SK-N-SH treated with all-trans-retinoic acid at 6 μM for 48 hours (cell line): ENCODE results near the gene AKAP13.

Experiments used
- ARNTL ChIP-seq: fragments of 450-650 bp; formaldehyde crosslinking; IDR thresholded peaks from 2 replicates; pipeline ENCODE4 v1.5.0; 2020; ENCODE audit warnings: low read depth, mild to moderate bottlenecking, moderate library complexity, borderline replicate concordance
- BACH2 ChIP-seq: fragments of 250-450 bp; sonication (Bioruptor Pico); IDR thresholded peaks from 2 replicates; pipeline ENCODE4 v1.9.0; 2021; ENCODE audit warnings: mild to moderate bottlenecking, borderline replicate concordance
- CREB5 ChIP-seq: fragments of 250-450 bp; sonication (Bioruptor Pico); IDR thresholded peaks from 2 replicates; pipeline ENCODE4 v1.5.1; 2020; ENCODE audit warnings: low read depth, mild to moderate bottlenecking, moderate library complexity
- CSRNP3 ChIP-seq: fragments of 250-450 bp; sonication (Bioruptor Pico); IDR thresholded peaks from 2 replicates; pipeline ENCODE4 v1.5.1; 2021; ENCODE audit warnings: mild to moderate bottlenecking, moderate library complexity
- PATZ1 ChIP-seq: fragments of 250-450 bp; sonication (Bioruptor Pico); IDR thresholded peaks from 2 replicates; pipeline ENCODE4 v1.8.0; 2020; ENCODE audit warnings: mild to moderate bottlenecking, moderate library complexity, borderline replicate concordance
- RARB ChIP-seq: fragments of 250-450 bp; sonication (Bioruptor Pico); IDR thresholded peaks from 2 replicates; pipeline ENCODE4 v1.8.0; 2021; ENCODE audit warnings: mild to moderate bottlenecking, moderate library complexity
- TSHZ2 ChIP-seq: fragments of 250-450 bp; sonication (Bioruptor Pico); IDR thresholded peaks from 2 replicates; pipeline ENCODE4 v1.5.0; 2020; ENCODE audit warnings: mild to moderate bottlenecking, moderate library complexity
- ZFP3 ChIP-seq: fragments of 250-450 bp; sonication (Bioruptor Pico); IDR thresholded peaks from 2 replicates; pipeline ENCODE4 v1.5.0; 2020; ENCODE audit warnings: mild to moderate bottlenecking, moderate library complexity

GRCh38 chr15:85470563-85471271 is 90.3 kb downstream of the AKAP13 start:
- TF ChIP-seq ARNTL (CRISPR knock-in tag) (no peak), ZFP3 (CRISPR knock-in tag) (no peak), CREB5 (CRISPR knock-in tag) (no peak), CSRNP3 (CRISPR knock-in tag) (no peak), TSHZ2 (CRISPR knock-in tag) (no peak), BACH2 (CRISPR knock-in tag) (no peak), PATZ1 (CRISPR knock-in tag) (no peak), RARB (CRISPR knock-in tag) (no peak)
